NCI-H345 treated with DMSO at 0.1 percent for 48 hours (cell line): ENCODE results near the gene RAB35.
A peak's percentile ranks its signal among the peaks of the same experiment; 100 is the strongest.

Experiments
- DNase-seq: peaks from one replicate; lab custom pipeline; 2025; ENCODE audit not compliant: unreplicated experiment; lab: John Stamatoyannopoulos, UW

Gene RAB35

GRCh38 chr12:120089796-120090195 is 26.8 kb downstream of the RAB35 start:
- no peak for DNase-seq

DNA sequence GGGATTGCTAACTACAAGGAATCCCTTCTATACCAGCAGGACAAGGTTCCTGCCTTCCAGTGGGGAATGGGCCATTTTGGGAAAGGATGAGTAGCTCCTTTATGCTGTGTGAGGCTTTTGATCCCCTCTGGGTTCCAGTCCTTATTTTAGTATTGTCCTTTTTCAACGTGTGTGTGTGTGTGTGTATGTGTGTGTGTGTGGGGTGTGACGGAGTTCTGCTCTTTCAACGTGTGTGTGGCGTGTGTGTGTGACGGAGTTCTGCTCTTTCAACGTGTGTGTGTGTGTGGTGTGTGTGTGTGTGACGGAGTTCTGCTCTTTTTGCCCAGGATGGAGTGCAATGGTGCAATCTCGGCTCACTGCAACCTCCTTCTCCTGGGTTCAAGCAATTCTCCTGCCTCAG is 27.4 kb downstream of the RAB35 start:
- DNase-seq: no peak

DNA sequence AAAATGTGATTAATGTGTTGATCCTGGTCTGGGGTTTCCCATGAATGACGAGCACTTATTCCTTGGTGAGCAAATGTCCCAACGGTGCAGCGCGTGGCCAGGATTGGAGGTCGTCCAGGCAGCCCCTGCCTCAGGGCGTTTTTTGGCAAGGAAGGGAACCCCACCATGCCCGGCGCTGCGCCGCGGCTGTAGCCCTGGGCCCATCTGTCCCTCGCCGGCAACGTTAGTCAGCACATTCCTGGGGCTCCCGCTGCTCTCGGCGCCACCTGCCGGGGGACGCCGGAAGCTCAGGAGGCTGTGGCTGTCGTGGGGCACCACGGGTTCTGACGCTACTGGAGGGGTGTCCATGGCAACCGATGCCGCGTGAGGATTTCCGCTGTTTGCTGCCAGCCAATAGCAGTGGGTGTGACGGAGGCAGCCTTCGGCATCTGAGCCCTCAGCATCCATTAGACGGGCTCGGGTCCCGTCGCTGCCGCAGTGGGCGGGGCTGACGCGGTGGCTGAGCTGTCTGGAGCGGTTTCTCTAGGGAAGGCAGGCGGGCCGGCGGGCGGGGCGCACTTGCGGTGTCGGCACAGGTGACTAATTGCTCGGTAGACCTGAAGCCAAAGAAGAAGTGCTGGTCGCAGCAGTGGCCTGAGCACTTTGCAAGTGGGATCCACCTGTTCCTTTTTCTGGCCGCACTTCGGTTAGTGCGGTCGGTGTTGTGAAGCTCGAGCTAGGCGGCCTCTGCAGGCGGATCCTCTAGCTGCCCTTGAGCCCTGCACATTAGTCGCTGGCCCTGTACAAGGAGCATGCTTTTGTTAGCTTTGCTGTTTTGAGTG is 29.5 kb downstream of the RAB35 start:
- peak; percentile 97 for DNase-seq

DNA sequence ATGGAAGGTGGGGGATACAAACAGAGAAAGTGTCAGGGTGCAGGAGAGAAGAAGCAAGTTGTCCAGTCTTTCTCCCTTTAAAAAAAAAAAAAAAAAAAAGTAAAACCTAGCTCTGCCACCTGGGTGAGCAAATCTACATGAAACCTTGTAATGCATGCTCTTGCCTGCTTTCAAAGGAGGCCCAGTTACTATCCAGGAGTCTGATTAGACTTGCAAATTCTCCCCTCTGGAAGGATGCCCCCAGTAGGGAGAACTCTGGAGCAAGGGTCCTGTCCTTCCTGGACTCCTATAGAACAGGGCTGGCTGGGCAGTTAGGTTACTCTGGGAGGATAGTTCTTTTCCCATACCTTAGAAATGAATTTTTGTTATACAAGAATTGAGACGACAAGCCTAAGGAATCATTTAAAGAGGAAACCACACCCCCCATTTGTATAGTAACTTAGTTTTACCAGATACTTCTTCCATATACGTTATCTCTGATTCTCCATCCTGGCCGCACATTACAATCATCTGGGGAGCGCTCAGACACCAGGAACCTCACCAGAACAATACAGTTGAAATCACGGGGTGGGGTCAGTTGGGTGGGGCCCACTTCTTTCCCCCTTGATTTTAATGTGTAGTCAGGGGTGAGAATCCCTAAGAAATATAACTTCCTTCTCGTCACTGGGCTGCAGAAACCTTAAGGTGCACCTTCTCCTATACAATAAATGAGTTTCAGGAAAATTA is 30.5 kb downstream of the RAB35 start:
- DNase-seq: no peak

- DNase-seq: no peak
Observed at GRCh38 chr12:120081641-120082040, 34.9 kb downstream of the RAB35 start.

DNA sequence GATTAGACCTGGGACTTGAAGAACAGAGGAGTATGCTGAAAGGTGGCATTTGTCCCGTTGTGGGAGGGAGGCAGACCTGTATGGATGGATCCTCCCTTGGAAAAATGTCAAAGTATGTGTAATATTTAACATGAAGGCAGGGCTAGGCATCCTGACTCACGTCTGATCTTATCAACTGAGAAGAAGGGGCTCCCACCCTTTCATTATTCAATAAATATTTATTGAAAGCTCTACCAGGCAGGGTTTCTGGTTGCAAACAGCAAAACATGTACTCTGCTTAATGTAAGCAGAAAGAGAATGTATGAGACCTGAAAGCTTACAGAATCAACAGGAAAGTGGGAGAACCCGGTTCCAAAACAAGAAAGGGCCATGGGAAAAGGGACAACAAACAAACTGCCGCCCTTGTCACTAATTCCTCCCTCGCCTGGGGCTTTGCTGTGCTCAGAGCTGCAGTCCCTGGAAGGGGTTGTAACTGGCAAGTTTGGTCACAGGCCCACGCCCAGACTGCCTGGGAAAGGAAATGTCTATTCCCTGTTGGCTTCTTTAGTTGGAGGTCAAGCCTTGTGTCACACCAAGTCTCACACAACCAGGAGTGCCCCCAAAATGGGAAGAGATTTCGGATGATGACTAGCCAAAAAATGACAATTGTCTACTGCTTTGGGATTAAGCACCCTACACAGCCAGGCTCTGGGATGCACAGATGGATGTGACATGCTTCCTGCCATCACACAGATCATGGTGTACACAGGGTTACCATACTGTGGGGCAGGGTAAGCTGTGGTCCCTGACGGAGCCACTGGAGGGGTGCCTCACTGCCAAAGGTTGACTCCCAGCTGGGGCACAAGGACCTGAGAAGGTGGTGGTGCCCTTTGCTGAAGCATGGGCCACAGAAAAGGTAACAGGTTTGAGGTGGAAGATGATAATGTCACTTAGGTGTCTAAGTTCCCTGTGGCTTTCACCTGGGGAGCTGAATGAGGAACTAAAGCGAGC is 36.8 kb downstream of the RAB35 start:
- no peak for DNase-seq

- DNase-seq: no peak
Observed at GRCh38 chr12:120078868-120079267, 37.7 kb downstream of the RAB35 start.

DNA sequence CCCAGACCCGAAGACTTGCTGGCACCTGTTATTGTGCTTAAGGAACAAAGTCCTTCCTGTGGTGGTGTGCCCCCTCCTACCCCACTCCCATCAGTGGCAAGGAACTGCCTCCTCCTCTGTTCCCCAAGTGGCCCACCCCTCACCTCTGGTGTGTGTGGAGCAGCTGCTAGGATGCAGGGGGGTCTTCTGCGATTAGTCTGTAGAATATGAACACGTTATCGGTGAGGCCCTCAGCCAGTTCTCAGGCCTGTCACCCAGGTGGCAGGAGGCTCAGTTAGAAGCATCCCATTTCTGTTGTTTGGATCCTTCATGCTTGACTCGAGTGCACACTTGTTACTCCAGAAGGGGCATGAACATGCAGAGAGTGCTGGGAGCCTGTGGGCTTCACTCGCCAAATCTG is 39.3 kb downstream of the RAB35 start:
- DNase-seq: no peak

DNA sequence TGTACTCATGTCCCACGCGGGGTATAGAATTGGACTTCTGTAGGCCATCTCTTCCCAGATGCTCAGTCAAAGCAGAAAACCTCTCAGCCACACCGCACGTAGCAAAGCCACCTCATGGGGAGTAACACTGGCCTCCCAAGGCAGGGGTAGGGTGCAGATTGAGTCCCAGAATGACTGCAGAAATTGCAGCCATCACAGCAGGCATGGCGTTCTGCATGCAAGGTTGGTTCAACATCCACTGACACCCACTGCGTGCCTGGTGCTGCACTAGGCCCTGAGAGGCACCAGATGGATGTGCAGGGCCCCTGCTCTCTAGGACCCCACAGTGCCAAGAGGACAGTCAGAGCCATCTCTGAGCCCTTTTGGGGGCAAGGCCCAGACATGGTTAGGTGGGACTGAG is 39.9 kb downstream of the RAB35 start:
- DNase-seq: no peak

DNA sequence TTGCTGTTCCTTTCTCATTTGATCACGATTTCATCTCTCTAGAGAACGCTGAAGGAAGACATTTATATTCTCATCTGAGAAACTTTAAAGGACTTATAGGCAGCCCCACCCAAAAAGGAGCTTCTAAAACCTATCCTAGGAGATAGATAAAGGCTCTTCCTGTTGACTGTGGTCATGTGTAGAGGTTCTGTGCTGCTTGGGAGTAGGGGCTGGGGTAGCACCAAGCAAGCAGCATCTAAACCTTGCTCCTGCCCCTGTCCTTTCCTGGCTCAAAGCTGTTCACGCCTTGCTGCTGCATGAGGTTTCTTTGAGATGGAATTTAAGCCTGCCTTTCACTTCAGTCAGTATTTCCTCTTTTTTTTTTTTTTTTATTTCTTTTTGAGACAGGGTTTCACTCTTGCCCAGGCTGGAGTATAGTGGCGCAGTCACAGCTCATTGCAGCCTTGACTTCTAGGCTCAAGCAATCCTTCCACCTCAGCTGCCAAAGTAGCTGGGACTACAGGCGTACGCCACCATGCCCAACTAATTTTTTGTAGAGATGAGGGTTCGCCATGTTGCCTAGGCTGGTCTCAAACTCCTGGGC is 41.4 kb downstream of the RAB35 start:
- no peak for DNase-seq

GRCh38 chr12:120072472-120073249 is 43.9 kb downstream of the RAB35 start:
- DNase-seq: no peak

DNA sequence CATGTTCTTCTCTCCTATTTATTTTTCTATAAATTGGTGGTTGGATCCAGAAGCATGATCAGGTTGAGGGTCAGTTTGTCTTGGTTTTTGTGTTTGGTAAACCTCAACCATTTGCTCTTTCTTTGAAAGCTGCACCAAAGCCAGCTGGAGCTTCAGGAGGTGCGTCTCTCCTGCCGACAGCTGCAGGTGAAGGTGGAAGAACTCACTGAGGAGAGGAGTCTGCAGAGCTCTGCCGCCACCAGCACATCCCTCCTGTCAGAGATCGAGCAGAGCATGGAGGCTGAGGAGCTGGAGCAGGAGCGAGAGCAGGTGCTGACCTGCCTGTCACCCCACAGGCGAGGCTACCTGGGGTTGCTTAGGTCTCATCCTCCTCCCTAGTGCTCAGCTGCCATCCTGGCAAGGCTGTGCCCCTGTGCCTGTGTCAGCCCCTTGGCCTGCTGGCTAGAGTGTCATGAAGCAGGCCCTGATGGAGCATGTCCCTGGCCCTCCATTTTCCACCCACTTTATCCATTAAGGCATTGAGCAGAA is 45.0 kb downstream of the RAB35 start:
- DNase-seq: no peak

DNA sequence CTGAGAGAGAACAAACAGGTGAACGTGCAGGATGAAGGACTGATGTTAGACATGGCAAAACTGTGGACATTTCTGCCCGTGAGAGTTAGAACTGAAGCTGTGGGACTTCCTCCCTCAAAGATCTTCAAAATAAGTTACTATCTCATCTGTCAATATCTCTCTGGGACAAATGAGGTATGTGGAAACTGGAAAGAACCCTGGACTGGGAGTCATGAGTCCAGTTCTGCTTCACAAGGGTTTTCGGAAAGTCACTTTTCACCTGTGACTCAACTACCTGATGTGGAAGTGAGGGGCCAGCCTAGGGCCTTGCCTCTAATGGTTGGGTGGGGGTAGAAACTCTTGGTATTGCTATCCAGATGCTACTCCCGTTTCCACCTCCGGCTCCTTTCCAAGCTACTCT is 47.3 kb downstream of the RAB35 start:
- DNase-seq: no peak

- no peak for DNase-seq
Observed at GRCh38 chr12:120067901-120068300, 48.7 kb downstream of the RAB35 start.

GRCh38 chr12:120067084-120067869 is 49.3 kb downstream of the RAB35 start:
- DNase-seq: no peak

- no peak for DNase-seq
Observed at GRCh38 chr12:120066341-120066740, 50.2 kb downstream of the RAB35 start.

- DNase-seq: no peak
Observed at GRCh38 chr12:120065472-120065871, 51.1 kb downstream of the RAB35 start.

DNA sequence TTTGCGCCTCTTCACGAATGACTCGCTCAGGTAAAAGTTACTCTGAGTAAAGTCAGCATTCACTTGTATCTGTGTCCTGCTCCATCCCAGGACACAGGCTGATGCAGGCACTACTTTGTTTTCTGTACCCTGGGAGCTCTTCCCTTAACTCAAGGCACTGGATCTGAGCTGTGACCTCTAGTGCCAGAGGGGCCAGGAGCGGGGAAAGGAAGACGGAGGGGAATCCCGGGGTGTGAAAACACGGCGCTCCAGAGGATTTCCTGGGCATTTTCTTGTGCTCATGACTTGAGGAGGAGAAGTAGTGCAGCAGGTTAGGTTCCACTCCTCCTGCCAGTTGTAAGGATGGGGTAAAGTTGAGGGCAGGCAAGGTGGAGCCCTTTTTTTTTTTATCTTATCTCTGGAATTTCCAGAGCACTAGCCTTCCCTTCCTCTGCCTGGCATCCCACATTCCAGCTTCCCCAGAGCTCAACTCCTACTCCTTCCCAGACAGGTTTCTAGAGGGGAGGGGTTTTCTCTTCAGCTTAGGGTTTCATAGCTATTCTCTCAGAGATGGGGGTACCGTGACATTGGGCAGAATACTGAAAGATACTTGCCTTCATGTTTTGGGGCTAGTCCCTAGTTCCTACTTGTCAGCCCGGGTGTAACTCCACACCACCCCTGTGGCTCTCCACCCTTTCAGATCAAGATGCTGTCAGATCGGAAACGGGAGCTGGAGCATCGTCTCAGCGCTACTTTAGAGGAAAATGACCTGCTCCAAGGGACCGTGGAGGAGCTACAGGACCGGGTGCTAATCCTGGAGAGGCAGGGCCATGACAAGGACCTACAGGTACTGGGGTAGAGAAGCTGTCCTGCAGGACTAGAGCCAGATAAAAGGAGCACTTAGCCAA is 52.3 kb downstream of the RAB35 start:
- no peak for DNase-seq
